HepG2 (cell line): ENCODE results near the gene SEC24D. TPM values are rescaled to one million over a fixed set of nuclear protein-coding genes. Genes with fewer than 3 reads are reported as not detected.

Experiments used
- ATAC-seq: fragments of 200-7000 bp; cut with Tn5 transposase; 3 replicates; pipeline ENCODE4 v1.9.1; 2020; ENCODE audit warnings: mild to moderate bottlenecking, moderate library complexity
- BruUV-seq: library from RNA; stranded (reverse); fragments of 400-500 nt; replicated peaks from 2 replicates; lab custom pipeline; 2021; lab: Mats Ljungman, UMichigan
- CTCF ChIA-PET: fragments of 300-600 bp; formaldehyde crosslinking; extraction: SDS; loops from one replicate; lab custom pipeline; 2021; ENCODE audit warnings: low total read pairs, inconsistent platforms, low intra/inter-chr PET ratio; lab: Yijun Ruan, JAX
- POLR2A ChIA-PET: fragments of 350-600 bp; sonication (Branson Sonifier 250); formaldehyde crosslinking; loops from one replicate; lab custom pipeline; 2020; ENCODE audit warnings: antibody characterized with exemption, inconsistent platforms; lab: Yijun Ruan, JAX
- DNase-seq: peaks from one replicate; pipeline ENCODE4 v3.0.0-alpha.2; 2015; ENCODE audit warnings: low spot score
- FAIRE-seq: peaks from 3 replicates; lab custom pipeline; 2011; peaks lifted over from hg19 to GRCh38; lab: Jason Lieb, UNC
- H2AFZ ChIP-seq: one replicate; pipeline ENCODE4 v1.6.1; 2011; ENCODE audit warnings: low read length, inconsistent platforms
- H3K27ac ChIP-seq: fragments of 300-600 bp; 3 replicates; pipeline ENCODE4 v1.8.0; 2011; ENCODE audit warnings: mixed run types, mild to moderate bottlenecking, mixed read lengths, low read length, inconsistent platforms; ENCODE audit not compliant: insufficient read depth; ENCODE audit errors: extremely low read length
- H3K27me3 ChIP-seq, 2 experiments: fragments of 200-600 bp in 1 of 2; 2 replicates in 1 of 2; 3 replicates in 1 of 2; pipeline versions ENCODE4 v1.6.0 to v1.8.0; 2011; ENCODE audit warnings: low read length in 2 of 2, mild to moderate bottlenecking in 2 of 2, moderate library complexity in 2 of 2, inconsistent platforms in 1 of 2; ENCODE audit not compliant: insufficient read depth in 2 of 2, control insufficient read depth in 1 of 2
- H3K36me3 ChIP-seq, 2 experiments: fragments of 200-600 bp in 1 of 2; replicated peaks in 1 of 2; 2 replicates in 1 of 2; 3 replicates in 1 of 2; pipeline versions ENCODE4 v1.5.1 to v1.8.0; 2011; ENCODE audit warnings: low read length in 2 of 2, inconsistent platforms in 1 of 2; ENCODE audit not compliant: insufficient read depth in 2 of 2, control insufficient read depth in 1 of 2
- H3K4me1 ChIP-seq: 2 replicates; pipeline ENCODE4 v1.5.1; 2012; ENCODE audit warnings: low read length, inconsistent platforms; ENCODE audit not compliant: insufficient read depth
- H3K4me2 ChIP-seq: 2 replicates; pipeline ENCODE4 v1.6.0; 2011; ENCODE audit warnings: low read depth, low read length, inconsistent platforms
- H3K4me3 ChIP-seq, 3 experiments: fragments of 200-600 bp in 1 of 3; sonication (generic), shearing (Covaris generic) in 1 of 3; replicated peaks in 1 of 3; 2 replicates each; pipeline ENCODE4 v1.5.1; 2011 to 2016; ENCODE audit warnings: low read length in 3 of 3, inconsistent platforms in 2 of 3, low read depth in 2 of 3, mild to moderate bottlenecking in 2 of 3, control low read depth in 1 of 3, mixed read lengths in 1 of 3; ENCODE audit not compliant: insufficient read depth in 1 of 3
- H3K79me2 ChIP-seq: one replicate; pipeline ENCODE4 v1.6.1; 2011; ENCODE audit warnings: low read length, inconsistent platforms; ENCODE audit not compliant: insufficient read depth
- H3K9ac ChIP-seq: 2 replicates; pipeline ENCODE4 v1.6.0; 2011; ENCODE audit warnings: mild to moderate bottlenecking, low read depth, low read length, inconsistent platforms; ENCODE audit not compliant: insufficient read depth
- H3K9me3 ChIP-seq: 2 replicates; pipeline ENCODE4 v1.5.1; 2012; ENCODE audit warnings: mild to moderate bottlenecking, low read length
- H4K20me1 ChIP-seq: 2 replicates; pipeline ENCODE4 v1.6.0; 2011; ENCODE audit warnings: inconsistent platforms, mild to moderate bottlenecking, low read length, moderate library complexity; ENCODE audit not compliant: insufficient read depth
- CBX5 ChIP-seq: sonication (generic); formaldehyde crosslinking; IDR thresholded peaks from 2 replicates; pipeline ENCODE4 v1.4.0; 2020; ENCODE audit warnings: missing genetic modification reagents, borderline replicate concordance
- ELF1 ChIP-seq: sonication (generic); formaldehyde crosslinking; IDR thresholded peaks from 2 replicates; pipeline ENCODE4 v1.4.0; 2020; ENCODE audit warnings: missing genetic modification reagents
- JARID2 ChIP-seq: sonication (generic); formaldehyde crosslinking; IDR thresholded peaks from 2 replicates; pipeline ENCODE4 v1.8.1; 2023; ENCODE audit warnings: missing genetic modification reagents, inconsistent platforms; ENCODE audit not compliant: insufficient replicate concordance
- PAF1 ChIP-seq: IDR thresholded peaks from 2 replicates; pipeline ENCODE4 v1.6.1; 2016; ENCODE audit warnings: missing genetic modification reagents, missing compliant biosample characterization
- SAP130 ChIP-seq: IDR thresholded peaks from 2 replicates; pipeline ENCODE4 v1.6.1; 2016; ENCODE audit warnings: low read depth
- TAF1 ChIP-seq: sonication (generic); formaldehyde crosslinking; IDR thresholded peaks from 2 replicates; pipeline ENCODE4 v1.4.0; 2020; ENCODE audit warnings: missing genetic modification reagents
- TEAD2 ChIP-seq: sonication (generic); formaldehyde crosslinking; IDR thresholded peaks from 2 replicates; pipeline ENCODE4 v1.9.0; 2021; ENCODE audit warnings: missing genetic modification reagents
- TOPORS ChIP-seq: sonication (generic); formaldehyde crosslinking; IDR thresholded peaks from 2 replicates; pipeline ENCODE4 v1.8.0; 2023; ENCODE audit warnings: mild to moderate bottlenecking, missing genetic modification reagents
- XBP1 ChIP-seq: sonication (generic); formaldehyde crosslinking; IDR thresholded peaks from 2 replicates; pipeline ENCODE4 v1.5.0; 2020; ENCODE audit warnings: missing genetic modification reagents
- ZFX ChIP-seq: sonication (generic); formaldehyde crosslinking; IDR thresholded peaks from 2 replicates; pipeline ENCODE4 v1.4.0; 2020; ENCODE audit warnings: mild to moderate bottlenecking, low read depth, missing genetic modification reagents, moderate library complexity
- ZFY ChIP-seq: sonication (generic); formaldehyde crosslinking; IDR thresholded peaks from 2 replicates; pipeline ENCODE4 v1.4.0; 2020; ENCODE audit warnings: missing genetic modification reagents
- ZNF101 ChIP-seq: sonication (generic); formaldehyde crosslinking; IDR thresholded peaks from 2 replicates; pipeline ENCODE4 v1.4.0; 2020; ENCODE audit warnings: mild to moderate bottlenecking, low read depth, missing genetic modification reagents, borderline replicate concordance
- WGBS: methylation state at CpG from one replicate; pipeline ENCODE4 v1.1.6; 2017; ENCODE audit warnings: low lambda C conversion rate; 5-methylcytosine and 5-hydroxymethylcytosine counted together
- in situ Hi-C: cut with HindIII; loops from 2 replicates; pipeline ENCODE4 v1.10.0; 2017; ENCODE audit warnings: low pct_unique_long_range_greater_than_20kb; ENCODE audit not compliant: extremely low pct_ligation_motif_present
- intact Hi-C: fragments of 100-400 bp; cut with micrococcal nuclease; formaldehyde crosslinking; loops from one replicate; pipeline ENCODE4 v1.10.0; 2022; ENCODE audit not compliant: unreplicated experiment
- polyA plus RNA-seq, 8 experiments: library from polyadenylated mRNA; depleted of rRNA in 3 of 8; stranded (reverse) in 7 of 8; unstranded in 1 of 8; fragments of >200 nt; fragmentation: Illumina TruSeq in 4 of 8; extraction: Trizol in 4 of 8; gene quantifications; 2 replicates each; pipeline versions ENCODE4 v1.2.1 to v1.2.3, GENCODE V29; 2011 to 2016; ENCODE audit warnings: low read depth in 4 of 8, missing spikeins in 1 of 8, mixed read lengths in 1 of 8; ENCODE audit not compliant: insufficient read depth in 1 of 8
- total RNA-seq, 5 experiments: library from RNA; depleted of rRNA; stranded (reverse); fragments of >200 nt; fragmentation: Illumina TruSeq; extraction: Trizol; gene quantifications; 2 replicates each; pipeline ENCODE4 v1.2.3, GENCODE V29; 2016; ENCODE audit warnings: low read depth in 1 of 5
- TF ChIP-seq, protein P1 (sequence below): sonication (generic); formaldehyde crosslinking; IDR thresholded peaks from 2 replicates; pipeline ENCODE4 v1.4.0; 2020; ENCODE audit warnings: missing genetic modification reagents, borderline replicate concordance
- TF ChIP-seq, protein P2 (sequence below): IDR thresholded peaks from 2 replicates; pipeline ENCODE4 v1.4.0; 2020; ENCODE audit warnings: mild to moderate bottlenecking, missing genetic modification reagents
- TF ChIP-seq, protein P3 (sequence below): sonication (generic); formaldehyde crosslinking; IDR thresholded peaks from 2 replicates; pipeline ENCODE4 v1.4.0; 2020; ENCODE audit warnings: missing genetic modification reagents, borderline replicate concordance

SEC24D gene
- total and polyA plus RNA-seq, 2 of the 13 experiments (the other 11 are each of a cell fraction or from before 2014, with no cell fraction given) = 30.0 to 51.1 TPM

DNA sequence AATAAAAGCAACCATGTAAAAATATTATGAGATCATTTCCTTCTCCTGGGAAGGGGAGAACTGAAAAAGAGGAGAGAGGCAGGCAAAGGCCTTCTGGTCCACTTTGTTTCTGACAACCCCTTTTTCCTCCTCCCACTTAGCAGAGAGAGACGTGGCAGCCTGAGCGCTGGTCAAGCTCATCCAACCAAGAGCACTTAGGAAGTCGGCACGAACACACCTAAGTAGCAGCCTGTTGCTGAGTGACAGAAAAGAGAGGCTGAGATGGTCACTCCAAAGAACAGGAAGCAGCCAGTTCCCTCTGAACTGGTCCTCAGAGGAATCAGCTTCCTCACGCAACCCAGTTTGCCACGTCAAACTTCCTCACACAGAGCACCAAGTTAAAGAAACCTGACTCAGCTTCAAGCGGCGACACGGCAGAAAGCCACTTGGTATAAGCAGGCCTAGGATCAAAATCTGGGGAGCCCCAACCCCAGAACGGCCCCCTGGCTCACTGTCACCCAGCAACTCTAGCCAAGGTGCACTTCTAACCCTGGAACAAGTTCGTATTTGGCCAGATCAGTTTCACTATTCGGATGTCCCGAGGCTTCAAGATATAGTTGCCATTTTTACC, 861 bp downstream of the SEC24D start:
- H3K9me3 ChIP-seq = no peaks in the 10 kb centered on the region
- H3K79me2 ChIP-seq = peaks cover 50% of the 10 kb centered on the region
- intact Hi-C loops (no loop called here), in situ Hi-C loops (no loop called here)
- no peak overlapping the region for H2AFZ ChIP-seq
- H3K9ac ChIP-seq = peak overlapping the region; percentile 96
- H3K27me3 ChIP-seq = no peaks in the 10 kb centered on the region; a peak in 1 of 5 replicates
- H3K4me2 ChIP-seq = peak overlapping the region; percentile 88
- peak overlapping the region; percentile 84 for H3K27ac ChIP-seq
- peaks cover 49% of the 10 kb centered on the region for H3K4me1 ChIP-seq
- BruUV-seq = TSS peak; percentile 55
- WGBS = under 1% methylated on average over 8 of the region's 13 CpGs
- peaks cover 5% of the 10 kb centered on the region; the same call in 1 of the 2 replicates for H4K20me1 ChIP-seq
- peak overlapping the region; percentile 91 to 97 (median 96) for H3K4me3 ChIP-seq
- DNase-seq (peak; percentile 87), ATAC-seq (peak; percentile 88), FAIRE-seq (peak; percentile 53)
- ChIA-PET CTCF (no interaction called here), POLR2A (interaction anchor here (1.2 to 1.6 kb wide), 4 partner anchors 13 to 619 kb away, joined by 3 to 4 read pairs (median 3); partner anchors contain the start of gene METTL14)
- H3K36me3 ChIP-seq = peaks cover 0 to 22% of the 10 kb centered on the region in 2 experiments; a peak in 4 of 5 replicates
- TF ChIP-seq, protein P1, sequence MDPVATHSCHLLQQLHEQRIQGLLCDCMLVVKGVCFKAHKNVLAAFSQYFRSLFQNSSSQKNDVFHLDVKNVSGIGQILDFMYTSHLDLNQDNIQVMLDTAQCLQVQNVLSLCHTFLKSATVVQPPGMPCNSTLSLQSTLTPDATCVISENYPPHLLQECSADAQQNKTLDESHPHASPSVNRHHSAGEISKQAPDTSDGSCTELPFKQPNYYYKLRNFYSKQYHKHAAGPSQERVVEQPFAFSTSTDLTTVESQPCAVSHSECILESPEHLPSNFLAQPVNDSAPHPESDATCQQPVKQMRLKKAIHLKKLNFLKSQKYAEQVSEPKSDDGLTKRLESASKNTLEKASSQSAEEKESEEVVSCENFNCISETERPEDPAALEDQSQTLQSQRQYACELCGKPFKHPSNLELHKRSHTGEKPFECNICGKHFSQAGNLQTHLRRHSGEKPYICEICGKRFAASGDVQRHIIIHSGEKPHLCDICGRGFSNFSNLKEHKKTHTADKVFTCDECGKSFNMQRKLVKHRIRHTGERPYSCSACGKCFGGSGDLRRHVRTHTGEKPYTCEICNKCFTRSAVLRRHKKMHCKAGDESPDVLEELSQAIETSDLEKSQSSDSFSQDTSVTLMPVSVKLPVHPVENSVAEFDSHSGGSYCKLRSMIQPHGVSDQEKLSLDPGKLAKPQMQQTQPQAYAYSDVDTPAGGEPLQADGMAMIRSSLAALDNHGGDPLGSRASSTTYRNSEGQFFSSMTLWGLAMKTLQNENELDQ (CRISPR knock-in tag) = no peak
- TF ChIP-seq ZFX (CRISPR knock-in tag) (peak; percentile 53), XBP1 (CRISPR knock-in tag) (peak; percentile 83; the same call in 1 of the 2 replicates), TOPORS (CRISPR knock-in tag) (no peak), ZNF101 (CRISPR knock-in tag) (no peak), ELF1 (0 out of 2 replicates have a peak, but pooled peaks have one; percentile 34), PAF1 (no peak), TAF1 (CRISPR knock-in tag) (peak; percentile 42; the same call in 1 of the 2 replicates), TEAD2 (CRISPR knock-in tag) (no peak), CBX5 (0 out of 2 replicates have a peak, but pooled peaks have one; percentile 22), JARID2 (CRISPR knock-in tag) (no peak), SAP130 (CRISPR knock-in tag) (peak; percentile 73), ZFY (CRISPR knock-in tag) (0 out of 2 replicates have a peak, but pooled peaks have one; percentile 21)
- TF ChIP-seq, protein P2, sequence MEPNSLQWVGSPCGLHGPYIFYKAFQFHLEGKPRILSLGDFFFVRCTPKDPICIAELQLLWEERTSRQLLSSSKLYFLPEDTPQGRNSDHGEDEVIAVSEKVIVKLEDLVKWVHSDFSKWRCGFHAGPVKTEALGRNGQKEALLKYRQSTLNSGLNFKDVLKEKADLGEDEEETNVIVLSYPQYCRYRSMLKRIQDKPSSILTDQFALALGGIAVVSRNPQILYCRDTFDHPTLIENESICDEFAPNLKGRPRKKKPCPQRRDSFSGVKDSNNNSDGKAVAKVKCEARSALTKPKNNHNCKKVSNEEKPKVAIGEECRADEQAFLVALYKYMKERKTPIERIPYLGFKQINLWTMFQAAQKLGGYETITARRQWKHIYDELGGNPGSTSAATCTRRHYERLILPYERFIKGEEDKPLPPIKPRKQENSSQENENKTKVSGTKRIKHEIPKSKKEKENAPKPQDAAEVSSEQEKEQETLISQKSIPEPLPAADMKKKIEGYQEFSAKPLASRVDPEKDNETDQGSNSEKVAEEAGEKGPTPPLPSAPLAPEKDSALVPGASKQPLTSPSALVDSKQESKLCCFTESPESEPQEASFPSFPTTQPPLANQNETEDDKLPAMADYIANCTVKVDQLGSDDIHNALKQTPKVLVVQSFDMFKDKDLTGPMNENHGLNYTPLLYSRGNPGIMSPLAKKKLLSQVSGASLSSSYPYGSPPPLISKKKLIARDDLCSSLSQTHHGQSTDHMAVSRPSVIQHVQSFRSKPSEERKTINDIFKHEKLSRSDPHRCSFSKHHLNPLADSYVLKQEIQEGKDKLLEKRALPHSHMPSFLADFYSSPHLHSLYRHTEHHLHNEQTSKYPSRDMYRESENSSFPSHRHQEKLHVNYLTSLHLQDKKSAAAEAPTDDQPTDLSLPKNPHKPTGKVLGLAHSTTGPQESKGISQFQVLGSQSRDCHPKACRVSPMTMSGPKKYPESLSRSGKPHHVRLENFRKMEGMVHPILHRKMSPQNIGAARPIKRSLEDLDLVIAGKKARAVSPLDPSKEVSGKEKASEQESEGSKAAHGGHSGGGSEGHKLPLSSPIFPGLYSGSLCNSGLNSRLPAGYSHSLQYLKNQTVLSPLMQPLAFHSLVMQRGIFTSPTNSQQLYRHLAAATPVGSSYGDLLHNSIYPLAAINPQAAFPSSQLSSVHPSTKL = peak; percentile 35; the same call in 1 of the 2 replicates
- TF ChIP-seq, protein P3, sequence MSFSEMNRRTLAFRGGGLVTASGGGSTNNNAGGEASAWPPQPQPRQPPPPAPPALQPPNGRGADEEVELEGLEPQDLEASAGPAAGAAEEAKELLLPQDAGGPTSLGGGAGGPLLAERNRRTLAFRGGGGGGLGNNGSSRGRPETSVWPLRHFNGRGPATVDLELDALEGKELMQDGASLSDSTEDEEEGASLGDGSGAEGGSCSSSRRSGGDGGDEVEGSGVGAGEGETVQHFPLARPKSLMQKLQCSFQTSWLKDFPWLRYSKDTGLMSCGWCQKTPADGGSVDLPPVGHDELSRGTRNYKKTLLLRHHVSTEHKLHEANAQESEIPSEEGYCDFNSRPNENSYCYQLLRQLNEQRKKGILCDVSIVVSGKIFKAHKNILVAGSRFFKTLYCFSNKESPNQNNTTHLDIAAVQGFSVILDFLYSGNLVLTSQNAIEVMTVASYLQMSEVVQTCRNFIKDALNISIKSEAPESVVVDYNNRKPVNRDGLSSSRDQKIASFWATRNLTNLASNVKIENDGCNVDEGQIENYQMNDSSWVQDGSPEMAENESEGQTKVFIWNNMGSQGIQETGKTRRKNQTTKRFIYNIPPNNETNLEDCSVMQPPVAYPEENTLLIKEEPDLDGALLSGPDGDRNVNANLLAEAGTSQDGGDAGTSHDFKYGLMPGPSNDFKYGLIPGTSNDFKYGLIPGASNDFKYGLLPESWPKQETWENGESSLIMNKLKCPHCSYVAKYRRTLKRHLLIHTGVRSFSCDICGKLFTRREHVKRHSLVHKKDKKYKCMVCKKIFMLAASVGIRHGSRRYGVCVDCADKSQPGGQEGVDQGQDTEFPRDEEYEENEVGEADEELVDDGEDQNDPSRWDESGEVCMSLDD = no peak
